GM23248 (cell line): Measurements from ENCODE around the gene RPS4Y1.

Experiments
- EZH2 ChIP-seq: fragments of 200-600 bp; sonication (generic); IDR thresholded peaks from 2 replicates; pipeline ENCODE4 v1.6.1; 2018; ENCODE audit warnings: antibody characterized with exemption, mild to moderate bottlenecking; ENCODE audit not compliant: insufficient read depth, poor library complexity, severe bottlenecking
- EZH2phosphoT487 ChIP-seq: fragments of 200-600 bp; sonication (generic); IDR thresholded peaks from 2 replicates; pipeline ENCODE4 v1.6.1; 2018; ENCODE audit warnings: antibody characterized with exemption, moderate library complexity, mild to moderate bottlenecking, low read depth; ENCODE audit not compliant: insufficient read depth

- TF ChIP-seq EZH2 (no peak), EZH2phosphoT487 (no peak)
These were observed 71.8 kb downstream of the RPS4Y1 start for GRCh38 chrY:2913066-2913815.
